Suppressor macrophage (primary cell): Measurements from ENCODE around the gene SRRM5.
A peak's percentile ranks its signal among the peaks of the same experiment; 100 is the strongest.
"Not testable (repeated sequence)": the region's sequence is repeated elsewhere in the genome, so short reads cannot be mapped to it uniquely, and the experiment has no call there.

Experiments used
- DNase-seq, 4 experiments: peaks; one replicate each; pipeline ENCODE4 v3.0.0-alpha.2; 2020 to 2022
- total RNA-seq, 17 experiments: gene quantifications; one replicate each; lab custom pipeline; 2026; ENCODE audit warnings: mixed read lengths in 6 of 17, inconsistent platforms in 3 of 17; lab: John Stamatoyannopoulos, UW

Gene SRRM5
- total RNA-seq = 0 to 0.99 (median 0.12) reads per million in 17 experiments

GRCh38 chr19:43611788-43612187 is at the start of gene SRRM5:
Gene SRRM5 (plus strand): TSS chr19:43612088. CDS start chr19:43612122, 34 bp downstream.
- no peak for DNase-seq

GRCh38 chr19:43562226-43562697 is 49.6 kb upstream of the SRRM5 start:
- DNase-seq = peak in 3 of 4 experiments; percentile 66 to 77 (median 67)

GRCh38 chr19:43562698-43563241 is 49.1 kb upstream of the SRRM5 start:
- DNase-seq = peak; percentile 95 to 98 (median 96)

GRCh38 chr19:43563816-43564457 is 48.0 kb upstream of the SRRM5 start:
- DNase-seq = peak; percentile 21 to 60 (median 44)

- no peak for DNase-seq
These were observed 47.1 kb upstream of the SRRM5 start for GRCh38 chr19:43564800-43565199.

- DNase-seq = no peak
These were observed 42.2 kb upstream of the SRRM5 start for GRCh38 chr19:43569657-43570056.

GRCh38 chr19:43570174-43570791 is 41.6 kb upstream of the SRRM5 start:
- no peak for DNase-seq

- DNase-seq = peak; percentile 35 to 74 (median 54)
These were observed 39.7 kb upstream of the SRRM5 start for GRCh38 chr19:43572171-43572588.

GRCh38 chr19:43574424-43575155 is 37.3 kb upstream of the SRRM5 start:
- peak in 3 of 4 experiments; percentile 20 to 62 (median 52) for DNase-seq

GRCh38 chr19:43575156-43575950 is 36.5 kb upstream of the SRRM5 start, which contains the start of the genes PINLYP and XRCC1:
Gene PINLYP (plus strand): TSS chr19:43575801. CDS start chr19:43577192, 1,391 bp downstream.
Gene XRCC1 (minus strand): TSS chr19:43575527. CDS start chr19:43575458, 69 bp downstream.
- DNase-seq = peak; percentile 99

GRCh38 chr19:43575955-43576878 is 35.7 kb upstream of the SRRM5 start:
- peak in 1 of 4 experiments; percentile 28 for DNase-seq

GRCh38 chr19:43578787-43579186 is 33.1 kb upstream of the SRRM5 start:
- DNase-seq = no peak

- DNase-seq = no peak
These were observed 30.4 kb upstream of the SRRM5 start for GRCh38 chr19:43581467-43581866.

- peak in 2 of 4 experiments; percentile 38 to 48 for DNase-seq
These were observed 29.4 kb upstream of the SRRM5 start for GRCh38 chr19:43582495-43582894.

GRCh38 chr19:43584484-43584883 is 27.4 kb upstream of the SRRM5 start:
- no peak for DNase-seq

GRCh38 chr19:43586346-43586745 is 25.5 kb upstream of the SRRM5 start:
- DNase-seq = no peak

GRCh38 chr19:43587029-43587428 is 24.9 kb upstream of the SRRM5 start:
- not testable (repeated sequence) for DNase-seq

GRCh38 chr19:43589277-43589676 is 22.6 kb upstream of the SRRM5 start:
- no peak for DNase-seq

- no peak for DNase-seq
These were observed 22.2 kb upstream of the SRRM5 start for GRCh38 chr19:43589678-43590077.

GRCh38 chr19:43591904-43592772 is 19.8 kb upstream of the SRRM5 start:
- DNase-seq = no peak
